Glomerular endothelial cell (primary cell): ENCODE data around the gene ZACN. TPM values are rescaled to one million over a fixed set of nuclear protein-coding genes. Genes with fewer than 3 reads are reported as not detected.
"Not testable (repeated sequence)": the region's sequence is repeated elsewhere in the genome, so short reads cannot be mapped to it uniquely, and the experiment has no call there.

Experiments used
- DNase-seq: peaks from one replicate; pipeline ENCODE4 v3.0.0-alpha.2; 2011; ENCODE audit warnings: low read depth, low spot score; ENCODE audit errors: extremely low read depth
- total RNA-seq: library from RNA; depleted of rRNA; stranded (reverse); fragments of >200 nt; gene quantifications from 2 replicates; pipeline ENCODE4 v1.2.3, GENCODE V29; 2015

ZACN gene
- total RNA-seq, 1 donor from 2014 or later, result not detected

DNA sequence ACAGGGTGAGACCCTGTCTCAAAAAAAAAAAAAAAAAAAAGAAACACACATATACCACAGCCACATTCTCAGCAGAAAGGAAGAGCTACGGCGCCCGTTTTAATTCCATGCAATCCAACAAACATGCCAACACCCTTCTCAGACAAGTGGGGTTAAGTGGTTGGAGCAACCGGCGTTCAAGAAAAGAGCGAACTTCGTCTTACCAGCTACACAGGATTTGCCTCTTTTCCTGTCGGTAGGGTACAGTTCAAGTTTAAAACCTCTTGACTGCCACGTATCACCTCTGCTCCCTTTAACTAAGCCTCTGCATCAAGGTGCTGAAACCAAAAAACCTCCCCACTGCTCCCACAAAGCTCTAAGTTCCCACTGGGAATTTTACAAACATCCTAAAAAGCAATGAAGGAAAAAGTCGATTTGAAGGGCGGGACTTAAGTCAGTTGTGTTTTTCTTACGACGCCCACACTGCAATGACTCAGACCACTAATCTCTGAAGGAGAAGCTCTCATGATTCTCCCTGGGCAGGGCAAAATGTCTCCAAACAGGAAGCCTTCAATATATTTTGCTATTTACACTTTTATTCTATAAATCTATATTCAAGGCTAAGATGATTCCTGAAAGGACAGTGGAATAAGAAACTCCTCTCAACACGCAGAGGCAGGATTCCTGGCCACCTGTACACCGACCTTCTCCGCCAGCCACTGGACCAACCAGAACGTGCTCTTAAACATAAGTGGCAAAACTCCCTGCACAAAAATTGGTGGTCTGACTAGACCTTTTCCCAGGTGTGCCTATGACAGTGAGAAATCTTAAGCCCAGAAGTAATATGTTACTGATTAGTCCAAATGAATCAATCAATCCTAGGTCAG lies 25.5 kb upstream of the ZACN start:
- no peak for DNase-seq

DNA sequence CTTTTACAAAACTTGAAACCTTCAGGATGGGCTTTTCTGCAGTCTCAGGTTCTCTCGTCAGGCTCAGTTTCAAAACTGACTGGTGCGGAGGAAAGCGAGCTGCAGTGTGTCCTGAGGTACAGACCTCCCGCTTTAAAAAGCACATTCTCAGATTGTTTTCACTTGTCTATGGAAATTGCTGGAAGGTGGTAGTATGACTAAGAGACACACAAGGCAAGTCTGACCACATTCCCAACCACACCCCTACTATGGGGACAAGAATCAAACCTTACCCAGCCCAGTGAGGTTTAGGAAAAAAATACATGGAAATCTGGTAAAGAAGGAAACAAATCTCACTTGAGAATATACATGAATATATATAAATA lies 24.9 kb upstream of the ZACN start:
- no peak for DNase-seq

DNA sequence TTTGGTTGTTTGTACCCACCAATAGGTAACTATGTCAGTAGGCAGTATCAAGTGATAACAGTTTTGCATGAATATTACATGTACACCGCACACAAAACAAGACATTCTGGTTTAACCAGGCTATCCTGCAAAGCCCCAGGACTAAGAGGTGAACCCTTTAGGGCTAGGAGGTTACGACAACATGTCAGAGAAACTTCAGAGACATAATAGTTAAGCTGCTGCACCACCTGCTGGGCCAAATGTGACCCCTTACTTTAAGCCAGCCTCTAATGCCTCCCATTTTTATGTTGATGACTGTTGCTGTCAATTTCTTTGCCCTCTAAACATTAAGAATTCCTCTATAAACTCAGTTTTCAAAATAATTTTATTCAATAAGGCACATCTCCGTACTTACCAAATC lies 22.1 kb upstream of the ZACN start:
- no peak for DNase-seq

DNA sequence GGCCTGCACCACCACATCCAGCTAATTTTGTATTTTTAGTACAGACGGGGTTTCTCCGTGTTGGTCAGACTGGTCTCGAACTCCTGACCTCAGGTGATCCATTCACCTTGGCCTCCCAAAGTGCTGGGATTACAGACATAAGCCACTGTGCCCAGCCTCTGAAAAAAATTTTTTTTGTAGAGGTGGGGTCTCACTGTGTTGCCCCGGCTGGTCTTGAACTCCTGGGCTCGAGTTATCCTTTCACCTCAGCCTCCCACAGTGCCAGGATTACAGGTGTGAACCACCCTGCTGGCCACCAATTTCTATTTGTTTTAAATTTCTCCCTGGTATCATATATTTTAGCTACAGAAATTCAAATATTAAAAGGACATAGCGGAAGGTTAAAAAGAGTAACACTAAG lies 20.7 kb upstream of the ZACN start:
- not testable (repeated sequence) for DNase-seq

DNA sequence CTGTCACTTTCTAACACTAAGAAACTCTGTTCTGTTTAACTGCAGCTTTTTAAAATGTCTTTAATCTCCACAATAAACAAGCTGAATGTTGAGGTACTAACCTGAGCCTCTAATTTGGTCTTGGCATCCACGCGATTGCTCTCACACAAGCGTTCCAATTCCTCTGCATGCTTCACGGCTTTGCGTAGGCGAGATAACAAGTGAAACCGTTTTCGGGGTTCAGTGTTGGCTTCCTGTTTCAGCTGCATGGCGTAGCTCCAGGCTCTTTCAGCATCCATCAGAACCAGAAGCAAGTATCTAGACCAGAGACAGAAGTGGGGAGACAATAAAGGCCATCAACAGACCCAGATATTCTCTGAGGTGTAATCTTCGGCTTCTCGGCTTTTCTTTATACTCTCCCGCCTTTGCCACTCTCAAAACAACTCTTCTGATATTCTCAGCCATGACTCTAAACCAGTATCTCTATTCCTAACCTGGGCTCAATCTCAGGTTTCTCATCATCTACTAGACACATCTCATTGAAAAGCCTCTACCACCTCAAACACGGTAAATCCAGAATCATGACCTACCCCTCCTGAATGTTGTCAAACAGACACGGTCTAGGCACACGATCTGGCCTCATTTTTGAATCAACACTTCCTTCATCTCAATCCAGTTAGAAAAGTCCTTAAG lies 15.0 kb upstream of the ZACN start:
- no peak for DNase-seq

DNA sequence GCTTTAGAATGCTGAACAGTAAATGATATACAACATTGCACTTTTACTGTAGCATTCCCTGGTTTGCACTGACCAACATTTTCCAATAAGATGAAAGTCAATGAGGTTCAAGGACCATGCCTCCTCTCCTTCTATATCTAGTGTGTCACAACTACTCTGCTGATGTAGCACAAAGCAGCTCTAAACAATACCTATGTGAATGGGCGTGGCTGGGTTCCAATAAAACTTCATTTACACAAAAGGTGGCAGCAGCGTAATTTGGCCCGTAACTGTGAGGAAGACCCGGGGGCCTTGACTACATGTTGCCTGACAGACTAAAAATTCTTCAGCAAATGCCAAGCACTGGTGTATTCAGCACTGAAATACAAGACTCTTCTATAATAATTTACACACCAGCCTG lies 13.2 kb upstream of the ZACN start:
- no peak for DNase-seq

DNA sequence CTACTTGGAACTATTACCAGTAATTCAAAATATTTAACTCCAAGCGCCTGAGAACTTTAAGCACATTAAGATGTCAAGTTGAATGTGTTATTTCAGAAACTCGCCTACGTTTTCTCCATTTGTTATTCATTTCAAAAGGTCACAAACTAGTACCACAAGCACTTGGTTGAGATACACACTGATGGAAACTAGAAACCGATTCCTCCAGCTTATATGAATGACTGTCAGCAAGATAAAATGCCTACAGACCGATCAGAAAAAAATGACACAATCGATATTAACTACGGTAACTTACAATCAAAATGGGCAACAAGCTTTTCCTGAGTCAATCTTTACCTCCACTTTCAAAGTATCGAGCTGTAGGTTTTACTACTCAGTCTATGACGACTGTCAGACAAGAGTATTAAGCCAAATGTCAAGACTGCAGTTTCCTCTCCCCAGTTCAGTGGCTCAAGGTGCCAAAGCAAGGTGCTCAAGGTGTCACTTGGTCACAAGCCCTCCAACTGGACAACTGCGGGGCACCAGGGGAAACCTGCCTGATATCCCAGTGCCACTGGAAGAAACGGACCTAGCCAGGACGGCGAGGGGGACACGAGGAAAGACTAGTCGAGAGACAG lies 7.3 kb upstream of the ZACN start:
- no peak for DNase-seq

DNA sequence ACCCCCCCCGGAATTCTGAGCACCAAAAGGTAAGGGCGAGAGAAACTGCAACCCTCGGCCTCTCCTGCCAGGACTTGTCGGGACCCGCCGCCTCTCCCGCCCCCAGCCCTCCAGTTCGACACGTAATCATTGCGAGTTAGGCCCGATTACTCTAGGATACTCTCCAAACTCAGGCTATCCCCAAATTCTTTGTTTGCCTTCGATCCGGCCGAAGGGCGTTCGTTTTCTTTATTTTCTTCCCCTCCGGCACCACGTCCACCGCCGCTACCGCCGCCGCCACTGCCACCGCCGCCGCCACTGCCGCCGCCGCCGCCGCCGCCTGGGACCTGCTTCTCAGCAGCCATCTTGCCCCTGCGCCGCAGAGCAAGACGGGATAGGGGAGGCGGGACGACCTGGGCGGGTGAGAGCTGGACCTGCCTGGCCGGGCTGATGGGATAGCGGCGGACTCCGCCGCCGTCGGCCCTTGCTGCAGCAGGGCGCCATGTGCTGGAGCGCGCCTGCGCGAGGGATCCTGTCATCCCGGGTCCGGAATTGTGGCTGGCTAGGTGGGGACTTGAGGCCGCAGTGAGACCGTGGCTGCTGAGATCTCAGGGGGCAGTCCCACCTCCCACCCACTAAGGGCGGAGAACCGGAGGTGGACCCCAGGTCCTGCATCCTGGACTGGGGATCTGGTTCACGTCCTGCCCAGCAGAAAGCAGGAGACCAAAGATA lies 6.7 kb upstream of the ZACN start, which contains the start of gene SRP68:
Gene SRP68, minus strand, starts transcription at position 370 of the 711 bp plus-strand sequence. Its CDS starts 26 bp downstream, at position 344.
- DNase-seq, result no peak

DNA sequence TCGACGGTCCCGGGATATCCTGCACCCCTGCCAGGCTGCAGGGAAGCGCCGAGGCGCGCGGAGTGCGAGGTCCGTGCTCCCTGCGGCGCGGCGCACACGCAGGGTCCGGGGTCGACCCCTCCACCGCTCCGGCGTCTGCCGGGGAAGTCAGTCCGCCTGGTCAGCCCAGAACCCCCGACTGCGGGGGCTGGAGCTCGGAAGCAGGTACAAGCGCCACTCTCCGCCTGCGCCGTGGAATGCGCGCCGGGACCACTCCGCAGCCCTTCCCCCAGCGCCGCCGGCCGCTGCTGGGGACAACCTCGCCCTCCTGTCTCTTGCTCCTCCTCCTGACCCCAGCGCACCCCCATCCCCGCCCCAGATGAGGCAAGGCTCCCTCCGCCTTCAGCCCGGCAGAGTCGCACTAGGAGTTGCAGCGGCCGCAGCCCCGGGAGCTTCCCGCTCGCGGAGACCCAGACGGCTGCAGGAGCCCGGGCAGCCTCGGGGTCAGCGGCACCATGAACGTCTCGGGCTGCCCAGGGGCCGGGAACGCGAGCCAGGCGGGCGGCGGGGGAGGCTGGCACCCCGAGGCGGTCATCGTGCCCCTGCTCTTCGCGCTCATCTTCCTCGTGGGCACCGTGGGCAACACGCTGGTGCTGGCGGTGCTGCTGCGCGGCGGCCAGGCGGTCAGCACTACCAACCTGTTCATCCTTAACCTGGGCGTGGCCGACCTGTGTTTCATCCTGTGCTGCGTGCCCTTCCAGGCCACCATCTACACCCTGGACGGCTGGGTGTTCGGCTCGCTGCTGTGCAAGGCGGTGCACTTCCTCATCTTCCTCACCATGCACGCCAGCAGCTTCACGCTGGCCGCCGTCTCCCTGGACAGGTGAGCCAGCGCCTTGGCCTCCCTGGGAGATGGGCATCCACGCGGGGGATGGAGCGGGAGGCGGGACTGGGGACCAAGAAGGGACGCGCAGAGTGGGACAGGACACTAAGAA lies 4.3 kb upstream of the ZACN start, which contains the start of gene GALR2:
Gene GALR2, plus strand, starts transcription at position 392 of the 974 bp plus-strand sequence. Its CDS starts 103 bp downstream, at position 495.
- DNase-seq, result no peak

DNA sequence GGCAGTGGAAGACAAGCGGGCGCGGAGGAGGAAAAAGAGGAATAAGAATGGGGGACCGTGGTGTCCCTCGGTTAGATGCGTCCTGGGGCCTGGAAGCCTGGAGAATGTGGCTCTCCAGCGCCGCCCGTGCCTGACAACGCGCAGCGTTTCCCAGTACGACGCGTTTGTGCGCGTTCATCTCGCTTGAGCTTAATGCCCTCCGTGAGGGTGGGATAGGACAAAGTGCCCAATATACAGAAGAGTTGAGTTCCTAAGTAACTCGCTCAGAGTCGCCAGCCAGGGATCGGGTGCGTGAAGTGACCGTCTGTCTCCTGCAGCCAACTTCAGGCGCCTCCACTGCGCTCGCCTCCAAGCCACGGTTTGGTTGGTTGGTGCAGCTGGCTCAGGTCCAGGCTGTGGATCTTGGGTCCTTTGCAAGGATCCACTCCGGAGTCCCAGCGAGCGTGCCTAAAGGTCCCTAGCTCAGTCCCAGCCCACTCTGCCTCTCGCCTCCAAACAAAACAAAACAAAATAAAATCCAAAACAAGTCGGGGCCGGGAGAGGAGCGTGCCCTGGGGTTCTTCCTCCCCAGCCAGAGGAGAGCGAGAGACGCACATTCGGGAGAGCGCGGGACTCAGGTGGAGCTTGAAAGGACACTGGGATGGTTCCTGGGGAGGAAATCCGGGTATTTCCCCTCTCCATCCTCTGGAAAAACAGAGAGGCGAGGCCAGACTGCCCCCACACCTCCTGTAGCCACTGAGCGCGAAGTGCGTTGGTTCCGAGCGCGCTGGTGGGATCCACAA lies 3.4 kb upstream of the ZACN start:
- DNase-seq, result no peak

DNA sequence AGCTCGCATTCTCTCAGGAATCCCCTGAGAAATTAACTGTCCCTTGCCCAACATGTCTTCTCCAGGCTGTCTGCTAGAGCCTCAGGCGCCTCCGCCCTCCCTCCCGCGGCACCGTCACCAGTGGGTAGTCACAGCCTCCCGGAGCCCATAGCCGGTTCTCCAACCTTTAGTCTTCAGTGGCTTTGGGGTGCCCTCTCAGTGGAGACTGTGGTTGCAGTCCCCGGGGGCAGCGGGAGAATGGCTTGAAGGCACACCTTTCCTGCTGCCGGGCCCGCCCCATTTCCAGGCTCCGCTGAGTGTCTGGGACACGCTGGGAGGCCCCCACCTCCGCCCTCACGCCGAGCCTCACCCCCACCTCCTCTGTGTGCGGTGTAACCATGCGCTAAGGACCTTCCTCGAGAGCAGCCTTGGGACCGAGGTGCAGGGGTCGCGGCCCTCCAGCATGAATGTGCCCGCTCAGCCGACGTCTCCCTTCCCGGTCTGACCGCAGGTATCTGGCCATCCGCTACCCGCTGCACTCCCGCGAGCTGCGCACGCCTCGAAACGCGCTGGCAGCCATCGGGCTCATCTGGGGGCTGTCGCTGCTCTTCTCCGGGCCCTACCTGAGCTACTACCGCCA lies 2.7 kb upstream of the ZACN start:
- DNase-seq, result no peak

DNA sequence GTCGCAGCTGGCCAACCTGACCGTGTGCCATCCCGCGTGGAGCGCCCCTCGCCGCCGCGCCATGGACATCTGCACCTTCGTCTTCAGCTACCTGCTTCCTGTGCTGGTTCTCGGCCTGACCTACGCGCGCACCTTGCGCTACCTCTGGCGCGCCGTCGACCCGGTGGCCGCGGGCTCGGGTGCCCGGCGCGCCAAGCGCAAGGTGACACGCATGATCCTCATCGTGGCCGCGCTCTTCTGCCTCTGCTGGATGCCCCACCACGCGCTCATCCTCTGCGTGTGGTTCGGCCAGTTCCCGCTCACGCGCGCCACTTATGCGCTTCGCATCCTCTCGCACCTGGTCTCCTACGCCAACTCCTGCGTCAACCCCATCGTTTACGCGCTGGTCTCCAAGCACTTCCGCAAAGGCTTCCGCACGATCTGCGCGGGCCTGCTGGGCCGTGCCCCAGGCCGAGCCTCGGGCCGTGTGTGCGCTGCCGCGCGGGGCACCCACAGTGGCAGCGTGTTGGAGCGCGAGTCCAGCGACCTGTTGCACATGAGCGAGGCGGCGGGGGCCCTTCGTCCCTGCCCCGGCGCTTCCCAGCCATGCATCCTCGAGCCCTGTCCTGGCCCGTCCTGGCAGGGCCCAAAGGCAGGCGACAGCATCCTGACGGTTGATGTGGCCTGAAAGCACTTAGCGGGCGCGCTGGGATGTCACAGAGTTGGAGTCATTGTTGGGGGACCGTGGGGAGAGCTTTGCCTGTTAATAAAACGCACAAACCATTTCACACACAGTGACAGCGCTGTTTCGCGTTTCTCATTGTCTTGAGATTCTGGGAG lies 2.0 kb upstream of the ZACN start:
- no peak for DNase-seq

DNA sequence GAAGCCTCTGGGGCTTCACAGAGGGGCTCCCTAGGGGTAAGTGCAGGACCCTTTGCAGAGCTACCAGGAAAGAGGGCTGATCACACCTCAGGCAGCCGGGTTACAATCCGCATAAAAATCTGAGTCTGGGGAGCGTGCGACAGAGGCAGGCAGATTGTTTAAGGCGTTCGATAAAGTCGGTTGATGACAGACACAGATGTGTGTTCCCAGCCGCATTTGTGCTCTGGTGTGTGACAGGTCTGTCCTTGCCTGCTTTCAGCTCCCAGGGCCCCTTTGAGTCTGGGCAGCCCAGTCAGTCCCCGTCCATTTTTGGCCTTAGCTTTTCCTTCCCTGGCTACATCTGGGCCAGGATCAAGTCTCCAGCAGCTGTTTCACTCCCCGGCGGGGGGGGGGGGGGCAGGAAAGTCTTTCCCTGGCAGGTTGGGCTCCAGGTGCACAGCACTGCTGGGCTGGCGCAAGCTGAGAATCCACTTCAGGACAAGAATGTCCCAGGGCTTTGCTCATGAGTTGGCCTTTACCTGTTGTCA lies 1.3 kb upstream of the ZACN start:
- DNase-seq, result no peak

DNA sequence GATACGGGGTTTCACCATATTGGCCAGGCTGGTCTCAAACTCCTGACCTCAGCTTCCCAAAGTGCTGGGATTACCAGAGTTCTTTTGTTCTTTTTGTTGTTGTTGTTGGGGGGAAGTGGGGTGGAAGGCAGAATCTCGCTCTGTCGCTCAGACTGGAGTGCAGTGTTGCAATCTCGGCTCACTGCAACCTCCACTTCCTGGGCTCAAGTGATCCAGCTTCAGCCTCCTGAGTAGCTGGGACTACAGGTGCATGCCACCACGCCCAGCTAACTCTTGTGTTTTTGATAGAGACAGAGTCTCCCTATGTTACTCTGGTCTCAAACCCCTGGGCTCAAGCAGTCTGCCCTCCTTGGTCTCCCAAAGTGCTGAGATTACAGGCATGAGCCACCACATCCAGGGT lies 612 bp upstream of the ZACN start:
- not testable (repeated sequence) for DNase-seq

DNA sequence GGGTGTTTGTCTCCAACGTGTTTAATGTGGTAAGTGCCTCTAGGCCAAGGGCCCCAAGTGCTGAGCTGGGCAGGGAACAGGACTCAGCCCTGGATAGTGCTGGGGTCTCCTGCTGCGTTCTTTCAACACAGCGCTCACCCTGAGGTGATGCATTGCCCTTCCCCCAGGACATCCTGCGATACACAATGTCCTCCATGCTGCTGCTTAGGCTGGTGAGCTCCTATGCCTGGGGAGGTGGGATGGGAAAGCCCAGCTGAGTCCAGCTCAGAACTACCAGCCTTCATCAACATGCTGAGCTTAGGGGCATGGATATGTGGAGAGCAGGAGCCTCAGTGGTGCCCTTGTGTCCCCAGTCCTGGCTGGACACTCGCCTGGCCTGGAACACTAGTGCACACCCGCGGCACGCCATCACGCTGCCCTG lies 563 bp downstream of the ZACN start:
- no peak for DNase-seq

DNA sequence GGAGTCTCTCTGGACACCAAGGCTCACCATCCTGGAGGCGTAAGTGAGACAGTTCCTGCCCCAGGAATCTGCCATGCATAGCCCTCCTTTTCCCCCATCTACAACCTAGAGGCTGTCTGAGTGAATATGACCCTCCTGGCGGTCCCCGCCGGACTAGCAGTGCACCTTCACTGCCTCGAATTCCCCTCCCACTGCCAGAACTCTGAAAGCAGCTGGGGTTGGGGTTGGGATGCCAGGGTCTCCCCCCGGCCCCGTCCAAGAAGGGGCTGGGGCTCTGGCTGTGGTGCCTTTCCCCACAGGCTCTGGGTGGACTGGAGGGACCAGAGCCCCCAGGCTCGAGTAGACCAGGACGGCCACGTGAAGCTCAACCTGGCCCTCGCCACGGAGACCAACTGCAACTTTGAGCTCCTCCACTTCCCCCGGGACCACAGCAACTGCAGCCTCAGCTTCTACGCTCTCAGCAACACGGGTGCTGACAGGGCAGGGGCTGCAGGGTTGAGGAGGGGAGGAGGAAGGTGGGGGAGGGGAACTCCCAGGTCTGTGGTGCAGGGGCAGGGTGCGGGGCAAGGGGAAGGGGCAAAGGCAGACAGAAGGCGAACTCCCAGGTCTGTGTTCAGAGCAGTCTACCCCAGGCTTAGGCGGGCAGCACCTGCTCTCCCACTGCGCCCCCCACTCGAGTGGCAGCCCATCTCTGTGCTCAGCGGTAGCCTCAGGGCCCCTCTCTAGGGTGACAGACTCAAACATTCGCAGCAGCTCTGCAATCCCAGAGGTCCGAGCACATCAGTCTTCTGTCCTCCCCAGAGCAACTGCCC lies 1.2 kb downstream of the ZACN start:
- DNase-seq, result no peak
